GM19351 (cell line): ENCODE measurements around the gene CPSF4.

ENCODE experiments used
- ATAC-seq: cut with Tn5 transposase; IDR thresholded peaks from one replicate; pipeline ENCODE4 v1.9.1; 2021; ENCODE audit warnings: mild to moderate bottlenecking, moderate library complexity; ENCODE audit not compliant: unreplicated experiment

Gene CPSF4

DNA sequence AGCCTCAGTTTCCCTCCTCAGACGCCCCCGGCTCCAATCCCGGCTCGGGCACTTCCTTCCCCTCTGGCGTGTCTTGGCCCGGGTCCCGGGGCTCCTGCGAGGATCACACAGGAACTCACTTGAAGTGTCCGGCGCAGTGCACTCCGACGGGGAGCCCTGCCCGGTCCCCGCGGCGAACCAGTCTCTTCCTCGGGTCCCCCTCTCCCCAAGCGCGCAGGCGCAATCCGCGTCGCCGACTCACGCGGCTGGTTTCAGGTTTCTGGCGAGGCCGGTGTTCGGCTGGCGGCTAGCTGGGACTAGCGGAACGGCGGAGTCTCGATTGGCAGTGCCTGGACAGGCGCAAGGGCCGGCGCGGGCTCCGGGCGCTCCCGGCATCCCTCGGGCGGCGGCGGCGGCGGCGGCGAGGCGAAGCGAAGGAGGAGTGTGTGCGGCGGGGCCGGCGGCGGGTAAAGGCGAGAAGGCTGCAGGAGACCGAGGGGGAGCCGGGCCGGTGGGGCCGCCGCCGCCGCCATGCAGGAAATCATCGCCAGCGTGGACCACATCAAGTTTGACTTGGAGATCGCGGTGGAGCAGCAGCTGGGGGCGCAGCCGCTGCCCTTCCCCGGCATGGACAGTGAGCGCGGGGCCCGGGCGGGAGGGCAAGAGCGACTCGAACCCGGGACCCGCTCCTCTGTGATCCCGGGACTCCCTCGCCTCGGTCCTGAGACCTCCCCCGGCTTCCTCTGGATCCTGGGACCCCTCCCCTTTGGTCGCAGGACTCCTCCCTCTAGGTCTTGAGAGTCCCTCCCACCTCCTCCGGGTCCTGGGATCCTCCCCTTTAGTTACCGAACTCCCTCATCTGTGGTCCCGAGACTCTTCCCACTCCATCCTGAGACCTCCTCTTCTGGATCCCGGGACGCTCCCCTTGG is at the start of gene CPSF4, which contains the start of gene PTCD1:
Gene CPSF4, plus strand, starts transcription at position 371 of the 908 bp plus-strand sequence. Its CDS starts 140 bp downstream, at position 511.
Gene PTCD1, minus strand, starts transcription at position 226 of the 908 bp plus-strand sequence. CDS start 3,556 bp downstream, outside the sequence.
- ATAC-seq, result peak; percentile 91

DNA sequence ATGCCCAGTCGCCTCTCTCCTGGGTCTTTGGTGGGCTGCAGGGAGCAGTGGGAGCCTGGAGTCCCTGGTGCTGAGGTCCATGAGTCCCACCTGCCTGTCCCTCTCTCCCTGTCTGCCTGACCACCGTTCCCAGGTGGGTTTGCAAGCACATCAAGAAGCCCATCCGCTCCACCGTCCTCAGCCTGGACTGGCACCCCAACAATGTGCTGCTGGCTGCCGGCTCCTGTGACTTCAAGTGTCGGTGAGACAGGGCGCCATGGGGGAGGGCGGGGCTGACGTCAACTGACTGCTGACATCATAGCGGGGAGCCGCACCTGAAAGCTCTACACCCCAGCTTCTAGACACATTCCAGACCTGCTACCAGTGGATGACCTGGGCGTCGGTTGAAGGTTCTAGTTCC is 49.0 kb upstream of the CPSF4 start:
- no peak for ATAC-seq

DNA sequence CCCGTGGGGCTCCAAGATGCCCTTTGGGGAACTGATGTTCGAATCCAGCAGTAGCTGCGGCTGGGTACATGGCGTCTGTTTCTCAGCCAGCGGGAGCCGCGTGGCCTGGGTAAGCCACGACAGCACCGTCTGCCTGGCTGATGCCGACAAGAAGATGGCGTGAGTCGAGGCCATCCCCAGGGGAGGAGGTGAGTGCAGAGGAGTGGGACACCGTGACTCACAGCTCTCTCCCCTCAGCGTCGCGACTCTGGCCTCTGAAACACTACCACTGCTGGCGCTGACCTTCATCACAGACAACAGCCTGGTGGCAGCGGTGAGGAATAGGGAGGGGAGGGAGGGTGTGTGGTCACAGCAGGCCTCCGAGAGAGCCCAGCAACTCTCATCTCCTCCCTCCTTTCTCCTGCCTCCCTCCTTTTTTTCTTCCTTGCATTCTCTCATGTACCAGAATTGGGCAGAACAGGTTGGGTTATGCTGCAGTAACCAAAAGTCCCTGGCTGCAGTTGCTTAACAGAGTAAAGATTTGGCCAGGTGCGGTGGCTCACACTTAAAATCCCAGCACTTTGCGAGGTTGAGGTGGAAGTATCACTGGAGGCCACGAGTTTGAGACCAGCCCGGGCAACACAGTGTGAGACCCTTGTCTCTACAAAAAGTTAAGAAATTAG is 47.7 kb upstream of the CPSF4 start:
- ATAC-seq, result no peak

DNA sequence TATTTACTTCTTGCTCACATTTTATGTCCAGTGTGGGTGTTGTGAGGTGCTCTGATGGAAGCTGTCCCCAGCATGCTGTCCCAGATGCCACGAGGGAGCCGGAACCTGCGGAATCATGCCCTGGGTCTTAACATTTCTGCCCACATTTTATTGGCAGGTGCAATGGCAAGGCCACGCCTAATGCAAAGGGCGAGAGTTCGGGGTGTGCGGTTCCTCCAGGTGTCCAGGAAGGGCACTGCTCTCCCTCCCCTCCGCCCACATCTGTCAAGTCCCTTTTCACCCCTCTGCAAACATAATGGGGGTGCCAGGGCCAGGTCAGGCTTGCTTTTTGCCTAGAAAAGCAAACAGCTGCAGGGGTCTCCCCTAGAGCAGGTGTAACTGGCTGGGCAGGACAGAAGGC is 46.7 kb upstream of the CPSF4 start:
- ATAC-seq, result no peak

DNA sequence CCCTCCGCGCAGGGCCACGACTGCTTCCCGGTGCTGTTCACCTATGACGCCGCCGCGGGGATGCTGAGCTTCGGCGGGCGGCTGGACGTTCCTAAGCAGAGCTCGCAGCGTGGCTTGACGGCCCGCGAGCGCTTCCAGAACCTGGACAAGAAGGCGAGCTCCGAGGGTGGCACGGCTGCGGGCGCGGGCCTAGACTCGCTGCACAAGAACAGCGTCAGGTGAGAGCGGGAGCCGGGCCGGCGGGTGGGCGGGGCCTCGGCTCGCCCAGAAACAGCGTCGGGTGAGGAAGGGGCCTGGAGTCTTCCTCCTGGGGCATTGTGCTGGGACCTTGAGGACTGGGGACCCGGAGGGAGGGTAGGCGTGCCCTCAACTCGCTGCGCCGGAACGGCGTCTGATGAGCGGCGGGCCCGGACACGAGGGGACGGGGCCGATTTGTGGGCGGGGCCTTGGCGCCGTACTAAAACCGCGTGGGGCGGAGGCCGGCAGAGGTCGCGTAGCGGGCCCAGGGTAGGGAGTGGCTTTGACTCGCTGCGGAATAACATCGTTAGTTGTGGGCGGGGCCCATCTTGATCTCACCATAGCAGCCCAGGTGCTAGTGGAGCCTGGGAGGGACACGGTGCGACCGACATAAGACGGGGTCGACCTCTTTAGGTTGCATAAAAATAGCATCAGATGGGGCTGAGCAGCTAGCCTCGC is 45.9 kb upstream of the CPSF4 start:
- ATAC-seq, result peak; percentile 82

DNA sequence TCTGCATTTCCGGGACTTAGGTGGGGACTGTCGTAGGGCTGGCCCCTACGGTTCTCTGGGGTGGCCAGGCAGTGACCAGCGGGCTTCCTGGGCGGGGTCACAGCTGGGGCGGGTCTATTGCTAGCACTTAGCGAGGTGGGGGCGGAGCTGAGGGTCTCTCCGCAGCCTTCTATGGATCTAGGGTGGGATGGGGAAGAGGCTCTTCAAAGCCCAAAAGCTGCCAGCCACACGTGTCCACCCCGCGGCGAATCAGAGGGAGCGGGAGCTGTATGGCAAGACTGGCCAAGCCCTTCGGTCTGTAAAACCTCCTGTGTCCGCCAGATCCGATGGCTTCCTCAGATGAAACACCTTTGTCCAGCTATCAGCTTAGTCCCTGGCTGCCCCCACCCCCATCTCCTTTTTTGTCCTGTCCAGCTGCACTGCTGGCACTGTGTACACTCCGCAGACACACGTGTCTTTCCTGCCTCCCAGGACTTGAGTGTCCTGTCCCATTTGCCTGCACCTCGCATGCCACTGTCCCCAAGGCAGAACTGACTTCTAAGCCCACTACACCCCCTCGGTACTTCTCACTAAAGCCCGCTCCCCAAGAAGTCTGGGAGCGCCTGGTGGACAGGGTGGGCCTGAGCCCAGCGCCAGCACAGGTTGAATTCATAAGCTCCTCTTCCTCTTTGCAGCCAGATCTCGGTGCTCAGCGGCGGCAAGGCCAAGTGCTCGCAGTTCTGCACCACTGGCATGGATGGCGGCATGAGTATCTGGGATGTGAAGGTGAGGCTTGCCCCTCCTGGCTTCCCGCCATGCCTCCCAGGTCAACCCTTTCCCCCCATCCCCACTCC is 45.2 kb upstream of the CPSF4 start:
- ATAC-seq, result no peak

DNA sequence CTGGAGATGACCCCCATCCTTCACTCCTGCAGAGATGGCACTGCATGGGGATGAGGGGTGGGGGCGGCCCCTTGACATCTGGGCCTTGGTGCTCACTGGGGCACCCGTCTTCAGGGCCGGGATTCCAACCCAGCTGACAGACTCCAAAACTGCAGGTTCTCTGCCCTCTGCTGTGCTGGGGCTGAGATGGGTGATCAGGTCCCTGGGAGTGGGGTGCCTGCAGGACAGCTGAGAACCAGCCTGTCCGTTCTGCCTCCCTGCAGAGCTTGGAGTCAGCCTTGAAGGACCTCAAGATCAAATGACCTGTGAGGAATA is 44.6 kb upstream of the CPSF4 start:
- no peak for ATAC-seq

DNA sequence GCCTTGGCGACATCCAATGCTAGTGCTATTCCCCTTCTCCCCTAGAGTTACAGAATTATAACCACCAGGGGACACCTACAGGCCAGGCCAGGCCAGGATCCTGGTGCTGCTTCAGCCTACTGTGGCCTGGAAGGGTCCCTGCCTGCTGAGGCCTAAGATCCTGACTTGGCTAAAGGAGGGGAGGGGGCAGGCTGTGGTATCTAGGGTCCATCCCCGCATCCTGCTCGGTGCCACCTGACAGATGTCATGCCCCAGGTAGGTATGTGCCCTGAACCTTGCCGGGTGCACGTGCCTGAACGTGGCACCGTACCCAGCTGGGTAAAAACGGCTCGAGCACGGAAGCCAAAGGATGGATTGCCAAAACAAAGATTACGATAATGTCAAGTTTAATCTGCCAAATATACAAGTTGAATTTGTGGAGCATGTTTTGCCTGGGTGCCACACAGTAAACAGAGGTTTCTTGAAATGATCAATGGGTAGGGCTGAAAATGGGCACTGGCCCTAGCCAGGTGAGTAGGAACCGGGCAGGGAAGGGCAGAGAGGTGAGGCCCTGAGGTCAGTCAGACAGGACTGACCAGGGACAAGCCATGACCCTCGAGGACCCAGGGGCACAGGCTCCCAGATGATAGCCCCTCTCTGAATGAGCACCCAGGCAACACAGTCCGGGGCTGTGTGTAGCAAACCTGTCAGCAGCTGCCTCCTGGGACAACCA is 43.0 kb upstream of the CPSF4 start:
- no peak for ATAC-seq

DNA sequence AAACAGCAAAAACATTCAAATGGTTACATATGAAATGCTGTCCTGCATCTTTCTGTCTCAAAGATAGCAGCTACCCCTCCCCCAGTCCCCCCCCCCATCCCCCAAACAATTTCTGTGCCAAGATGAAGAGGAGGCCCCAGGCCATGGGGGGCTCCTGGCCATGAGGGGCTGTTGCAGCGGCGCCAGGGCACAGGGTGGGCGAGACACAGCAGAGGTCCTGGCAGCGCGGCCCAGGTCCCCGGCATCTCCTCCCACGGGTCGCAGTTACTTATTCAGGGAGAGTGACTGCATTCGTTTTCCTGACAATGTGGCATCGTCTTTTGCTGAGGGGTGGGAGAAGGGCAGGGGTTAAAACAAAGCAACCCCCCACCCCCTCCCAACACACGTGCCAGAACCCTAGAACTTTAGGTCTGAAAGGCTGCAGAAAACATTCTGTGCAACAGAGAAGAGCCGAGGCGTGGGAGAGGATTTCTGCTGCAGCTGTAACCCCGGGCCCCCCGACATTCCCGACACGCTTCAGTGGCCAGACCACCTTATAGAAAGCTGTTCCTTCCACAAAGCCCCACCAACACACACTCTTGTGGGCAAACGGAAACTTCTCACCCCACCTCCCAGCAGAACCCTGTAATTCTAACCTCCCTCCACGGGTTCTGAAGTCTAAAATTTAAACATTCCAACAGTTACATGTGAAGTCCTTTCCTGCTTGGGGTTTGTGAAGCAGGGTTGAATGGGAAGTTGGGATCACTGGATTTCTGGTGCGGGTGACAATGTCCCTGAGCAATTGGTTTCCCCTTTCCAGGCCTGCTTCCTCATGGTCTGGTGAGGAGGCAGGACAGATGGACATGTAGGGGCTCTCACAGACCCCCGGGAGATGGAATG is 42.1 kb upstream of the CPSF4 start:
- no peak for ATAC-seq

DNA sequence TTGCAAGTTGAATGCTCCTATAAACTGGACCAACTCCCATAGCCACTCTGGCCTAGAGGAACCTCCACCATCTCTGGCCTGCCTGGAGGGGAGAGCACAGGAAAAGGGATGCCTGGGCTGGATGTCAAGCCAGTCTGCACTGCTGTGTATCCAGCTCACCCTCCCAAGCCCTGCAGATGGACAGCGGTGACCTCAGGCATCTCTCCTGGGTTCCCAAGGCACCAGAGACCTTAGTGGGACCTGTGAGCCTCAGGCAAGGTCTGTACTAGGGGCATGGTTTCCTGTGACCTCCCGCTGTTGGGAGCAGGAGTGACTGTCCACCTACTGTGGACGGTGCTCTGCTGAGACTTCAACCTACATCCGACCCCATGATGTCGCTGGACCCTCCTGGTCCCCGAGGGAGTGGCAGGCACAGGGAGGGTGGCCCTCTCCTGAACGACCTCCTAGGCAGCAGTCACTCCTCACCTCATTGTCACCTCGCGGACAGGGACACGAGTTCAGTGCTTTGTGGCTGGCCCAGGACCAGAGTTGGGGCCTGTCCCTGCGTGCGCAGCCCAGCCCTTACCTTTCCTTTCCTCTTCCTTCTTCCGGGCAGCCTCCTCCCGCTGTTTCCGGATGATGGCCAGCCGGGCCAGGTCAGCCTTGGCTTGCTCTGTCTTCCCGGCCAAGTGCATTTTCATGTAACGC is 41.3 kb upstream of the CPSF4 start:
- no peak for ATAC-seq

DNA sequence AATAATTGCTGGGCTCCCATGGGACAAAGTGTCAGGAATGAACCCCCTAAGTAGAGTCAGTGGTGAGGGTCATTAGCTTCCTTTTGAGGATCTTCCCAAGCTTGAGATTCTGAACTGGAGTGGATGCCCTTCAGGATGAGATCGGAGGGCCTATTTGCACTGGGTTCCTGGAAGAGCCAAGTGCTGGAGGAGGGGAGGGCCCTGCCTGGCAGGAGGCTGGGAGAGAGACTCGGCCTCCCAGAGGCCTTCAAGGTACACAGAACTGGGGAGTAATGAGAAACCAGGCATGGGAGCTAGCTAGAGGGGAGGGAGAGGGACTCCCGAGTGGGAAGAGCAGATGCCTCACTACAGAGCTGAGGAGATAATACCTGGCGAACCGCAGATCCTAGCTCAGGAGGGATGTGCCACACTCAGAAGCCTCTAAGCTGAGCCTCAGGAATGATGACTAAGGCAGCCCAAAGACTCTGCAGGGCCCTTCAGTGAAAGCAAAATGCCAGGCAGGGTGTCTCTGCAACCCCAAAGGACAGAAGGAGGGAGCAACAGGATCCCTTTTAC is 39.8 kb upstream of the CPSF4 start:
- no peak for ATAC-seq

DNA sequence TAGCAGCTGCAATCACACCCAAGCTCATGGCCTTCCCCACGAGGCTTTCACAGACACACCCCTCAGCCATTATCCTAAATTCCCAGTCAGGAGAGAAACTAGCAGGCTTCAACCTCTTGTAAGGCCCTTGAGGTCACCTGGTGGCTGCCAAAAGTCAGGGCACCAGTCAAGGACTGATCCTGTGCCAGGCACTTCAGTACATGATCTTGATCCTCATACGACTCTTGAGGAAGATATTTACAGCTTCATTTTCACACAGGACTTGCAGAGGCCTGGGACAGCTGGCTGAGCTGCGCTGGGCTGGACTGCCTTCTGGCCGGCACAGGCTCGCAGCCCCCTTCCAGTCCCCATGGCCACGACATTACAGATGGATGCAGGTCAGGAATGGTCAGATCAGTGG is 39.1 kb upstream of the CPSF4 start:
- no peak for ATAC-seq

DNA sequence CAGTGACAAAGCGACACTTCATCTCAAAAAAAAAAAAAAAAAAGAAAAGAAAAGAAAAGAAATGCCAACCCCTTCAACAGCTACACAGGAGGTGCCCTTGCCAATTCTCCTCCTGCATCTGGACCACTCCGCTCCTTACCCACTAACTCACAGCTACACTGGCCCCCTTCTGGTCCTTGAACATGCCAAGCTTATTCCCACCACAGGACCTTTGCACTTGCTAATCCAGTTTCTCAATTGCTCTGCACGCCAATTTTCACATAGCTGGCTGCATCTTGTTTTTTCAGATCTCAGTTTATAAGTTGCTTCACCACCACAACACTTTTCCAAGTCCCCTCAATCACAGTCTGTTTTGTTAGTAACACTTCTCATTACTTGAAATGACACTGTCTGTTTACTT is 35.9 kb upstream of the CPSF4 start:
- no peak for ATAC-seq

DNA sequence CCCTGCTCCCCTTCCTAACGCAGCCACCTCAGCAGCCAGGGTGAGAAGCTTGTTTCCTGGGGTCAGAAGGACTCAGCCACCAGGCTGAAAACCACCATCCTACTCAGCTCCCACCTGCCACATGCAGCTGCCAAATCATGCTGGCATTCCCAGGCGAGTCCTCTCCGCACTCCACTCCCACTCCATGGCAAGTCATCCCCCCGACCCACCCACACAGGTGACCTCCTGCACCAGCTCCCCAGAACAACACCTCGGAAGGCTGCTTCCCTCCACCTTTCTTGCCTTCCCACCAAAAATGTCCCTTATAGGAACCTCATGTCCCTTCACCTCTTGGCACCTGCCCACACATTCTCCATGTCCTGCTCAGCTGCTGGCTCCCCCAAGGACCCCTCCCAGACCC is 35.0 kb upstream of the CPSF4 start:
- no peak for ATAC-seq

DNA sequence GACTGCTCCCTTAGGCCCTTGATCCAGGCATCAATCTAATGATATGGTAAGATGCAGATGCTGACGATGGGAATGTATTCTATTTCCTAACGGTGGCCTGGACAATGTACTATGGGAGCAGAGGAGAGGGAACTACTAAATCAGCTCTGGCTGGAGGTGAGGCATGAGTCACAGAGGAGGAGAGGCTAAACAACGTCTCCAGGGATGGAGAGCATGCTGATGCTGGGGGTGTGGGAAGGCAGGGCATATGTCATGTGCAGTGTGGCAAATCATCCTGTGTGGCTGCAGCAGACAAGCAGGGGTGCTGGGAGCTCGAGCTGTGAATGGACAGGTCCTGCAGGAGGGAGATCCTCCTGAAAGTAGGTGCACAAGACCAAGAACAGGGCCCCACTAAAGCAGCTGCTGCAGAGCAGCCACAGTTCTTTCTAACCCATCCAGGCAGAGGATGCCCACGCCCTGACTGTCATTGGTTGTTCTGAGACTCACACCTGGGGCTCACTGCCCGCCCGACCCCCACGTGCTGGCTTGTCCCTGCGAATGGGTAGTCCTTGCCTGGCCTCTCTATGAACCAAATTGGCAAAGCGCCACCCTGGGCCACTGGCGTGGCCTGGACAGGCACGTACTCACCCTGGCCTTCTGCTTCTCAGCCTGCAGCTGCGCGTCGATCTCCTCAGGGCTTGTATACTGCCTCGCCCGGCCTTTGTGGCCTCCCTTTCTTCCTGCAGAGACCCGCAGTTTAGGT is 34.3 kb upstream of the CPSF4 start:
- ATAC-seq, result no peak

DNA sequence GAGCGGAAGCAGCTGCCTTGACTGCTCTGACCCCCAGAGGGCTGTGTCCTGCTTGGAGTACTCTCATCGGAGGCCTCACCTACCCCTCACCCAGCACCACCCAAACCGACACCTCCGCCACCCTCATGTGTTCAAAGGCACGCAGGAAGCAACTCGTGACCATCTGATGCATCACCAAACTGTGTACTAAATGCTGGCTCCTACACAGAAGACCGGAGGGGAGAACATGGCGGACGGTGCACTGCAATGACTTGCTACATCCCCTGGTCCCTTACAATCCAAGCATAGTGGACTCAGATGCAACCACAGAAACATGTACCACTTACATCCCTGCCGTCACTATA is 33.8 kb upstream of the CPSF4 start:
- no peak for ATAC-seq

DNA sequence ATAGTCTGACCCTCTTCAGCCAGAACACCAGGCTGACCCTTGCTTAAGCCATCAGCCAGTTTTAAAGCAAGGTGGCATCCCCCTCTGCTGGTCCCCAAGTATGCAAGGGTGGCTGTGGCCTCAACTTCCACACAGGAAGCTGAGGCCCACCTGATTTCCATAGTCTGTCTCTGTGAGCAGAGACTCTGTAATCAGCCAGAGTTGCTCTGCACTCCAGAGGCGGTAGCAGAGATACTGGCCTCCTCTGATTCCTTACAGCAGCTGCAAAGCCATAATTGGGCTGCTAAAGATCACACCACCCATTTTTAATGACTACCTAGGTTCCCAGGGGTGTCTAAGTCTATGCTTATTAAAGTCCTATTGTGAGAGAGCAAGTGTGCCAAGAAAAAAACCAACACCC is 32.2 kb upstream of the CPSF4 start:
- ATAC-seq, result no peak

DNA sequence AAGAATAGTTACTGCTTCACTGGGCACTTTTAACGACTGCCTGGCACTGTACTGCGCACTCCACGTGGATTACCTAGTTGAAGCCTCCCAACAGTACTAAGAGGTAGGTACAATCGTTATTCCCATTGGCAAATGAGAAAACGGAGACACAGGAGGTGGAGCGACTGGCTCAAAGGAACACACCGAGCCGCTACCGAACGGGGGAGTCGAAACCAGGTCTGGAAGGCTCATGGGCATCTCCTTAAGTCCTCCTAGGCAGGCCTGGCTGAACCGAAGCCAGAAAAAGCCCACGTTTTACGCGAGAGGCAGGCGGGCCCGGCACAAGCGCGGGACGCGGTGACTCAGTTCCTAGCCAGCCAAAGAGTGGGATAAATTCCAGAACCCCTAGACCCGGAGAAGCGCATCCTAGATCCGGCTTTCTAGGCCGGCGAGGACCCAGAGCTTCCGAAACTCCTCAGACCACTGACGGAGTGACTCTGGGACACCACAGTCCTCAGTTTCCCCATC is 30.8 kb upstream of the CPSF4 start:
- ATAC-seq, result no peak
